NCI-H774 (cell line): ENCODE measurements around the gene DNPH1.

Experiments used
- DNase-seq: peaks from one replicate; lab custom pipeline; 2025; lab: John Stamatoyannopoulos, UW

DNPH1 gene

DNA sequence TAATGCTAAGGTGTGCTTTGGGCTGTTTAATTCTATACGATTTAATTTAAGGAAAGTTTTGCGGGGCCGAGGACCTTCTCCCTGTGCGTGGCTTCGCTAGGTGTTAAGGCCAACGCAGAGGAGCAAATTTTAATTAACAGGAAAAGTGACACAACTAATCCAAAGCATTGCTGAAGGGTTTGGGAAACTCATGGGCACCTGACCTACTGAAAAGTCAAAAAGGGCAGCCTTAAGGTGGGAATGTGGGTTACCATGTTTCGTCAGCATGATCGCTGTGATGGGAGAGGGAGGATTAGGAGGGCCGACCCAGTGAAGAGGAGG lies 47.7 kb downstream of the DNPH1 start:
- DNase-seq: no peak

DNA sequence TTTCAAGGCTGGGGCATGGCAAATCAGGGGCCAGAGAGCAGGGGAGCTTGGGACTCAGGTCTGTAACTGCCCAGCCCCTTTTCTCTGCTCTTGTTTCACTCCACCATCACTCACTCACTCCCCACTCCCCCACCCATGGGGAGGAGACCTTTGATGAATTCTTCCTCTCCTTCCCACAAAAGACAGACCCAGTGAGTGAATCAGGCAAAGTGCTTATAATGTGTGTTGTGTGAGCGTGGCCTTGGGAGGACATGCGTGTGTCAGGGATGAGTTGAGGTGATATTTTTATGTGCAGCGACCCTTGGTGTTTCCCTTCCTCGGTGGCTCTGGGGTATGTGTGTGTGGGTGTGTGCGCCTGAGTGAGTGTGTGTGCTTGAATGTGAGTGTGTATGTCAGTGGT lies 48.3 kb downstream of the DNPH1 start:
- no peak for DNase-seq

DNA sequence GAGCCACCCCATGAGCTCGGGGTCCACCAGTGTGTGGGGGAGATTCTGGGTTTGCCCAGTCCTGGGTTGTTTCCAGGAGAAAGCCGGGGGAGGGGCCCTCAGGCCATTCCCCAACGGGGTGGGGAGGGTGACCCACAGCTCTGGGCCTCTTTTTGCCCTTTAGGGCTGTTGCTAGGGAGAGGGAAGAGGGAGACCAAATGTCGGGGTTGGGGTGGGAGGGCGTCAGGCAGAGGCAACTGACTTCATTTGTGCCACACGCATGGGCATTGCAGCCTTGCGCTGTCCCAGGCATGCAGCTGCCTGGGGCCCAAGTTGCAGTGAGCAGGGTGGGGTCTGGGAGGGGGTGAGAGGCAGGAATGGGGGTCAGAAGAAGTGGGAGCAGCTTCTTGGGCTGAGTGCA lies 49.2 kb downstream of the DNPH1 start:
- DNase-seq: no peak

DNA sequence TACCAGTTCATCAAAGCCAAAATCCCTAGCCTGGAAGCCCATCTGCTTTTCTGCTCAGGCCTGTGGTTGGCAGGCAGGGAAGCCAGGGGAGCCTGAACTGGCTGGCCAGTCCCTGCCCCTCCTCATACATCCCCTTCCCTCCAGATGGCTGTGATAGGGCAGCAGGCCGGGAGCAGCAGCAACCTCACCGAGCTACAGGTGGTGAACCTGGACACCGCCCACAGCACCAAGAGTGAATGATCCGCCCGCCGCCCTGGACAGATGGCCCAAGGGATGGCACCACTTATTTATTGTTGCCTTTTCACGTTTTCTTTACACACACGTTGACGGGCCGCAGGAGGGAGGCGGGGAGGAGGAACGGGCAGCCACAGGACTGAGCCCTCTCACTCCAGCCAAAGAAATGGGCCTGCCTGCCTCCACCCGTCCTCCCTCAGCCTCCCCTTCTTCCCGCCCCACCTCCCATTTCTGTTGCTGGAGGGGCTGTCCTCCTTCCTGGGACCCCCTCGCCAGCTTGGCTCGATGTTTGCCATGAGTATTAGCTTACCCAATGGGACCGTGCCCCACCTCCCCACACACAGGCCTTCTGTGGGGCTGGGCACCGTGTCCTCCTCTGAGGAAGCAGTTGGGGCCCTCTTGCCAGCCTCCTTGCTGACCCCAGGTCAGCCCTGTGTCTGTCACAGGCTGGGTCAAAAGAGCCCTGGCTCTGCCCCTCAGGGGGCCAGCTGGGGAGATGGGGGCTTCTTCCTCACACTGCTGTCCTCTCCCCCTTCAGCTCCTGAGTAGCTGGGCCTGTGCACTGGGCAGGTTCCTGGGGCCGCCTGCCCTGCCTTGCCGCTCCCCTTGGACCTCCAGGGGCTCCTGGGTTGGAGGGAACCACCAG lies 50.1 kb downstream of the DNPH1 start:
- DNase-seq: no peak

- DNase-seq: no peak
Measured at GRCh38 chr6:43178150-43178549, 51.1 kb downstream of the DNPH1 start.

GRCh38 chr6:43176423-43176786 lies 52.9 kb downstream of the DNPH1 start:
- no peak for DNase-seq

GRCh38 chr6:43175676-43176422 lies 53.4 kb downstream of the DNPH1 start:
- DNase-seq: no peak
